H1 (cell line): ENCODE data around the gene FBXL17. TPM values are rescaled to one million over a fixed set of nuclear protein-coding genes. Genes with fewer than 3 reads are reported as not detected.
A peak's percentile ranks its signal among the peaks of the same experiment; 100 is the strongest.

ENCODE experiments used
- CTCF ChIA-PET: fragments of 300-600 bp; sonication (Branson Sonifier 250); formaldehyde crosslinking; loops from one replicate; lab custom pipeline; 2021; ENCODE audit not compliant: partially characterized antibody; lab: Charles Lee
- POLR2A ChIA-PET: fragments of 300-600 bp; sonication (Branson Sonifier 250); formaldehyde crosslinking; loops from one replicate; lab custom pipeline; 2021; ENCODE audit warnings: inconsistent platforms; ENCODE audit not compliant: partially characterized antibody; lab: Charles Lee
- DNase-seq, 2 experiments: peaks; one replicate each; pipeline versions ENCODE4 v3.0.0 to v3.0.0-alpha.2; 2010 to 2022; ENCODE audit warnings: low spot score in 2 of 2, low read depth in 1 of 2, mixed read lengths in 1 of 2
- FAIRE-seq: peaks from 2 replicates; lab custom pipeline; 2011; peaks lifted over from hg19 to GRCh38; lab: Jason Lieb, UNC
- H2AFZ ChIP-seq: 2 replicates; pipeline ENCODE4 v1.8.1; 2012; ENCODE audit warnings: low read length, inconsistent platforms
- H2AK5ac ChIP-seq: 2 replicates; pipeline ENCODE4 v1.6.1; 2013; ENCODE audit warnings: low read depth, low read length
- H2BK120ac ChIP-seq: replicated peaks from 2 replicates; pipeline ENCODE3; 2013; ENCODE audit warnings: low read depth, low read length, inconsistent platforms
- H2BK12ac ChIP-seq: 2 replicates; pipeline ENCODE4 v1.6.1; 2013; ENCODE audit warnings: low read depth, low read length
- H2BK15ac ChIP-seq: 2 replicates; pipeline ENCODE4 v1.6.1; 2013; ENCODE audit warnings: low read length
- H2BK20ac ChIP-seq: 2 replicates; pipeline ENCODE4 v1.6.1; 2013; ENCODE audit warnings: low read length
- H2BK5ac ChIP-seq: 2 replicates; pipeline ENCODE4 v1.6.1; 2013; ENCODE audit warnings: low read depth, low read length
- H3K14ac ChIP-seq: 2 replicates; pipeline ENCODE4 v1.6.1; 2013; ENCODE audit warnings: inconsistent platforms; ENCODE audit not compliant: insufficient read length
- H3K18ac ChIP-seq: 2 replicates; pipeline ENCODE4 v1.6.1; 2013; ENCODE audit warnings: low read length; ENCODE audit errors: extremely low read depth
- H3K23ac ChIP-seq: 2 replicates; pipeline ENCODE4 v1.6.1; 2013; ENCODE audit warnings: inconsistent platforms; ENCODE audit not compliant: insufficient read length
- H3K23me2 ChIP-seq: 2 replicates; pipeline ENCODE4 v1.6.1; 2013; ENCODE audit warnings: low read depth, low read length
- H3K27ac ChIP-seq: 2 replicates; pipeline ENCODE4 v1.6.1; 2011; ENCODE audit warnings: low read depth, low read length, inconsistent platforms
- H3K27me3 ChIP-seq, 4 experiments: replicated peaks in 1 of 4; 1 replicate in 1 of 4; 2 replicates in 3 of 4; pipeline versions ENCODE4 v1.6.1 to v1.8.1; 2011 to 2013; ENCODE audit warnings: low read length in 3 of 4, mild to moderate bottlenecking in 3 of 4, inconsistent platforms in 2 of 4, mixed read lengths in 2 of 4, moderate library complexity in 1 of 4; ENCODE audit not compliant: control insufficient read depth in 3 of 4, insufficient read depth in 3 of 4; ENCODE audit errors: extremely low read depth in 1 of 4
- H3K36me3 ChIP-seq, 4 experiments: 2 replicates each; pipeline versions ENCODE4 v1.6.1 to v1.8.1; 2011 to 2013; ENCODE audit warnings: mild to moderate bottlenecking in 4 of 4, low read length in 3 of 4, moderate library complexity in 2 of 4, control low read depth in 1 of 4, inconsistent platforms in 1 of 4; ENCODE audit not compliant: insufficient read depth in 4 of 4, control insufficient read depth in 2 of 4
- H3K4ac ChIP-seq: replicated peaks from 2 replicates; pipeline ENCODE3; 2013; ENCODE audit warnings: low read length, low read depth, mixed read lengths, inconsistent platforms; ENCODE audit not compliant: insufficient read length
- H3K4me1 ChIP-seq, 4 experiments: replicated peaks in 1 of 4; 1 replicate in 1 of 4; 2 replicates in 3 of 4; pipeline versions ENCODE4 v1.6.1 to v1.8.1; 2011 to 2013; ENCODE audit warnings: low read length in 3 of 4, inconsistent platforms in 2 of 4, mixed read lengths in 1 of 4; ENCODE audit not compliant: insufficient read depth in 4 of 4, control insufficient read depth in 3 of 4
- H3K4me2 ChIP-seq, 2 experiments: 2 replicates each; pipeline versions ENCODE4 v1.6.1 to v1.8.1; 2011 to 2013; ENCODE audit warnings: low read depth in 2 of 2, low read length in 2 of 2, control low read depth in 1 of 2, inconsistent platforms in 1 of 2, mild to moderate bottlenecking in 1 of 2; ENCODE audit not compliant: insufficient read depth in 1 of 2
- H3K4me3 ChIP-seq, 4 experiments: fragments of 200-600, 300-600 bp in 1 of 4; sonication (generic), shearing (Covaris generic), sonication (Bioruptor Twin) in 1 of 4; 2 replicates each; pipeline versions ENCODE4 v1.5.1 to v1.8.1; 2011 to 2016; ENCODE audit warnings: low read length in 4 of 4, low read depth in 3 of 4, control low read depth in 2 of 4, inconsistent platforms in 2 of 4, mild to moderate bottlenecking in 2 of 4, mixed read lengths in 1 of 4, moderate library complexity in 1 of 4; ENCODE audit not compliant: insufficient read depth in 2 of 4; ENCODE audit errors: extremely low read depth in 1 of 4
- H3K56ac ChIP-seq: replicated peaks from 2 replicates; pipeline ENCODE3; 2013; ENCODE audit warnings: low read depth, mild to moderate bottlenecking, mixed read lengths, low read length, inconsistent platforms; ENCODE audit not compliant: insufficient read length
- H3K79me1 ChIP-seq: 2 replicates; pipeline ENCODE4 v1.6.1; 2013; ENCODE audit warnings: low read depth, low read length, control low read depth
- H3K79me2 ChIP-seq, 2 experiments: 2 replicates each; pipeline versions ENCODE4 v1.6.1 to v1.8.1; 2012 to 2013; ENCODE audit warnings: low read length in 2 of 2, mild to moderate bottlenecking in 2 of 2, inconsistent platforms in 1 of 2; ENCODE audit not compliant: insufficient read depth in 2 of 2, control insufficient read depth in 1 of 2
- H3K9ac ChIP-seq, 4 experiments: replicated peaks in 1 of 4; 1 replicate in 1 of 4; 2 replicates in 3 of 4; pipeline versions ENCODE4 v1.6.1 to v1.8.1; 2011 to 2013; ENCODE audit warnings: low read depth in 3 of 4, low read length in 3 of 4, control low read depth in 2 of 4, mild to moderate bottlenecking in 2 of 4, moderate library complexity in 2 of 4, inconsistent platforms in 1 of 4; ENCODE audit errors: extremely low read depth in 1 of 4
- H3K9me3 ChIP-seq, 2 experiments: 2 replicates each; pipeline versions ENCODE4 v1.6.1 to v1.8.1; 2012 to 2013; ENCODE audit warnings: mild to moderate bottlenecking in 2 of 2, moderate library complexity in 2 of 2, control low read depth in 1 of 2, inconsistent platforms in 1 of 2, low read depth in 1 of 2, low read length in 1 of 2, mixed read lengths in 1 of 2; ENCODE audit not compliant: insufficient read depth in 2 of 2
- H4K20me1 ChIP-seq, 2 experiments: replicated peaks in 1 of 2; 2 replicates each; pipeline versions ENCODE3 to v1.8.1; 2011 to 2013; ENCODE audit warnings: inconsistent platforms in 2 of 2, low read length in 2 of 2, mild to moderate bottlenecking in 1 of 2; ENCODE audit not compliant: insufficient read depth in 2 of 2, control insufficient read depth in 1 of 2
- H4K5ac ChIP-seq: 2 replicates; pipeline ENCODE4 v1.6.1; 2013; ENCODE audit warnings: low read length, low read depth, mixed read lengths, inconsistent platforms; ENCODE audit not compliant: insufficient read length
- H4K8ac ChIP-seq: 2 replicates; pipeline ENCODE4 v1.8.0; 2013; ENCODE audit warnings: mild to moderate bottlenecking, moderate library complexity, low read length, inconsistent platforms; ENCODE audit not compliant: insufficient read depth; ENCODE audit errors: extremely low read depth
- H4K91ac ChIP-seq: replicated peaks from 2 replicates; pipeline ENCODE3; 2013; ENCODE audit warnings: low read length, mixed read lengths, inconsistent platforms; ENCODE audit not compliant: insufficient read length
- BRCA1 ChIP-seq: IDR thresholded peaks from 2 replicates; pipeline ENCODE4 v1.6.1; 2012; ENCODE audit warnings: low read depth, low read length, improper control_type of control experiment
- CEBPB ChIP-seq: IDR thresholded peaks from 2 replicates; pipeline ENCODE4 v1.6.1; 2012; ENCODE audit warnings: low read depth, low read length
- CHD2 ChIP-seq: IDR thresholded peaks from 2 replicates; pipeline ENCODE4 v1.6.1; 2012; ENCODE audit warnings: low read length, improper control_type of control experiment
- CREB1 ChIP-seq: IDR thresholded peaks from 2 replicates; pipeline ENCODE4 v1.6.1; 2012; ENCODE audit warnings: inconsistent platforms
- HDAC2 ChIP-seq, 2 experiments: fragments of 300-600 bp in 1 of 2; sonication (generic) in 1 of 2; IDR thresholded peaks; 2 replicates each; pipeline ENCODE4 v1.6.1; 2011 to 2012; ENCODE audit warnings: low read depth in 2 of 2, low read length in 2 of 2, mild to moderate bottlenecking in 2 of 2, moderate library complexity in 2 of 2, borderline replicate concordance in 1 of 2, inconsistent platforms in 1 of 2
- JUN ChIP-seq: IDR thresholded peaks from 2 replicates; pipeline ENCODE4 v1.6.1; 2011; ENCODE audit warnings: low read depth, mild to moderate bottlenecking, improper control_type of control experiment, low read length
- JUND ChIP-seq: IDR thresholded peaks from 2 replicates; pipeline ENCODE4 v1.6.1; 2011; ENCODE audit warnings: mild to moderate bottlenecking, improper control_type of control experiment, low read length
- KDM1A ChIP-seq: fragments of 200-600, 300-600 bp; sonication (generic); IDR thresholded peaks from 2 replicates; pipeline ENCODE4 v1.7.1; 2016; ENCODE audit warnings: mild to moderate bottlenecking, low read length, borderline replicate concordance
- NRF1 ChIP-seq: IDR thresholded peaks from 2 replicates; pipeline ENCODE4 v1.6.1; 2011; ENCODE audit warnings: mild to moderate bottlenecking, low read depth, low read length, improper control_type of control experiment
- RBBP5 ChIP-seq: IDR thresholded peaks from 2 replicates; pipeline ENCODE4 v1.7.1; 2012; ENCODE audit warnings: low read depth, mild to moderate bottlenecking, inconsistent platforms, low read length, moderate library complexity, borderline replicate concordance
- SIX5 ChIP-seq: IDR thresholded peaks from 2 replicates; pipeline ENCODE4 v1.6.1; 2011; ENCODE audit warnings: mild to moderate bottlenecking, low read depth, low read length
- SRF ChIP-seq: IDR thresholded peaks from 2 replicates; pipeline ENCODE4 v1.6.1; 2011; ENCODE audit warnings: mild to moderate bottlenecking, low read depth, low read length, moderate library complexity
- WGBS, 2 experiments: shearing (Covaris generic) in 1 of 2; methylation state at CpG; one replicate each; pipeline versions ENCODE4 v1.1.6 to v1.1.7; 2013 to 2015; ENCODE audit warnings: low lambda C conversion rate in 2 of 2, mixed read lengths in 2 of 2, inconsistent platforms in 1 of 2, low coverage in 1 of 2, missing lambda C conversion rate in 1 of 2; ENCODE audit not compliant: insufficient replicate concordance in 2 of 2, insufficient coverage in 1 of 2, insufficient read length in 1 of 2; ENCODE audit errors: extremely low coverage in 1 of 2, missing lambda C conversion rate in 1 of 2; 5-methylcytosine and 5-hydroxymethylcytosine counted together
- polyA plus RNA-seq, 7 experiments: library from polyadenylated mRNA; depleted of rRNA in 3 of 7; stranded (reverse) in 5 of 7; unstranded in 2 of 7; fragments of >200 nt in 5 of 7; fragments of 200-250 nt in 2 of 7; gene quantifications; 1 replicate in 5 of 7; 2 replicates in 1 of 7; 4 replicates in 1 of 7; pipeline versions ENCODE4 v1.2.1 to v1.2.3, GENCODE V29; 2011 to 2013; ENCODE audit warnings: missing spikeins in 2 of 7, mixed read lengths in 2 of 7
- total RNA-seq: library from RNA; stranded (reverse); fragmentation: NEBNext Ultra II Directional; extraction: Animal tissue kit (Norgen Biotek cat#: 25700); gene quantifications from 2 replicates; pipeline ENCODE4 v1.2.1, GENCODE V29; 2021

The FBXL17 gene
- total and polyA plus RNA-seq, 2 of the 8 experiments (the other 6 are each of a cell fraction or from before 2014, with no cell fraction given) = 0.35 to 4.3 TPM

- Histone ChIP-seq H4K8ac (no peak overlapping the region), H4K20me1 (no peaks in the 10 kb centered on the region), H3K27ac (no peak overlapping the region), H4K91ac (no peak overlapping the region), H2AFZ (no peak overlapping the region), H3K4me3 (no peak overlapping the region), H2BK5ac (no peak overlapping the region), H2BK20ac (no peak overlapping the region), H3K56ac (no peak overlapping the region), H3K23ac (no peak overlapping the region), H3K18ac (no peak overlapping the region), H4K5ac (no peak overlapping the region), H3K9ac (no peak overlapping the region), H3K4me2 (no peak overlapping the region), H3K4me1 (peaks cover 0 to 22% (median 7%) of the 10 kb centered on the region in 4 experiments; a peak in 3 of 7 replicates), H2BK15ac (no peak overlapping the region), H3K23me2 (no peaks in the 10 kb centered on the region; the same call in 1 of the 2 replicates), H3K27me3 (no peaks in the 10 kb centered on the region), H3K14ac (no peak overlapping the region), H2BK120ac (peak overlapping the region; percentile 1), H2BK12ac (no peak overlapping the region), H3K36me3 (no peaks in the 10 kb centered on the region), H2AK5ac (no peak overlapping the region), H3K79me1 (no peaks in the 10 kb centered on the region), H3K9me3 (no peaks in the 10 kb centered on the region), H3K4ac (peak overlapping the region; percentile 87), H3K79me2 (no peaks in the 10 kb centered on the region)
- FAIRE-seq (no peak), DNase-seq (no peak)
- CTCF ChIA-PET = interaction anchor here (1.5 kb wide), 1 partner anchor 17 kb away, joined by 3 read pairs; no protein-coding TSS in a partner anchor
- POLR2A ChIA-PET = interaction anchor here (1.0 to 1.2 kb wide), 2 partner anchors 10 to 14 kb away, joined by 3 to 5 read pairs; no protein-coding TSS in a partner anchor
- 74% methylated on average over 7 of the region's 7 CpGs; no CpG with 5 or more reads in 1 of the 2 experiments for WGBS, 2 experiments
- TF ChIP-seq BRCA1 (no peak), RBBP5 (no peak), CREB1 (no peak), NRF1 (no peak), JUND (no peak), JUN (no peak), SRF (no peak), SIX5 (no peak), HDAC2 (IDR thresholded peaks at IDR 0.05; ENCODE audit: borderline replicate concordance in 1 of 2, low read depth in 2 of 2, low read length in 2 of 2) (no peak), KDM1A (no peak), CHD2 (no peak), CEBPB (no peak)
These were observed 297.8 kb downstream of the FBXL17 start for GRCh38 chr5:108084105-108084504.
